Rectal smooth muscle tissue (tissue), 1 donor: ENCODE data around the gene HIBCH.

Experiments used
- H3K27ac ChIP-seq: one replicate; pipeline ENCODE4 v1.7.0; 2013; ENCODE audit warnings: low read depth, low read length, inconsistent platforms
- H3K27me3 ChIP-seq: one replicate; pipeline ENCODE4 v1.7.0; 2013; ENCODE audit warnings: low read length; ENCODE audit not compliant: control insufficient read depth, insufficient read depth
- H3K36me3 ChIP-seq: one replicate; pipeline ENCODE4 v1.7.0; 2013; ENCODE audit warnings: low read length; ENCODE audit not compliant: control insufficient read depth, insufficient read depth
- H3K4me1 ChIP-seq: one replicate; pipeline ENCODE4 v1.7.0; 2013; ENCODE audit warnings: low read length; ENCODE audit not compliant: control insufficient read depth, insufficient read depth
- H3K4me3 ChIP-seq: one replicate; pipeline ENCODE4 v1.7.0; 2013; ENCODE audit warnings: low read length
- H3K9ac ChIP-seq: one replicate; pipeline ENCODE4 v1.7.0; 2013; ENCODE audit warnings: low read length

Gene HIBCH

DNA sequence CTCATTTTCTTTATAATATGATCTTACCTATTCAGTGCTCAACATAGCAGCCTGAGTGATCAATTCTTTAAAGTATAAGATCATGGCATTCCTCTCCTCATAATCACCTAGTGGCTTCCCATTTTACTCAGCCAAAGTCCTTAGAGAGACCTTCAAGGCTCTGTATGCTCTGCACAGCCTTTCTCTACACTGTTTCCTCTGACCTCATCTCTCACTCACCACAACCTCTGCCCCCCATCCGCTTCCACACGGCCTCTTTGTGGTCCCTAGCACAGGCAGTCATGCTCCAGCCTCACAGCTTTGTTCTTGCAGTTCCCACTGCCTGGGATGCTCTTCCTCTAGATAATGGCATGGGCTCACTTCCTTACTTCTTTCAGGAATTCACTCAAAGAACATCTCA, 109.2 kb downstream of the HIBCH start:
- Histone ChIP-seq H3K27me3 (no peaks in the 10 kb centered on the region), H3K9ac (no peak overlapping the region), H3K36me3 (no peaks in the 10 kb centered on the region), H3K4me1 (peaks cover 6% of the 10 kb centered on the region), H3K27ac (no peak overlapping the region), H3K4me3 (no peak overlapping the region)

DNA sequence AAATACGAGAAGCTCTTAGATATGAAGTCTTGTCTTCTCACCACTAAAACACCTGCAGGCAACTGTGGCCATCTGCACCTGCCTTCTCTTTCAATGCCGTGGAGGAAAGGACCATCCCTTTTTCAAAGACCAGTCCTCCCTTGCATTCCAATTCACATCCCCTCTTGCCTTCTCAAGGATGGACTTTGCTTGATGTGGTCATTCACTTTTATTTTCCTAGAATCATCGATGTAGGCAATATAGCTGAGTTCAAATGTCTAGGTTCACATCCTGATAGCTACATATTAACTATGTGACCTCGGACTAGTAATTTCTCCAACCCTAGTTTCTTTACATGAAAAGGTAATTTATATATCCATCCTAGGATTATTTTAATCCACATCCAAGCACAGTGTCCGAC, 110.1 kb downstream of the HIBCH start:
- Histone ChIP-seq H3K27ac (no peak overlapping the region), H3K27me3 (no peaks in the 10 kb centered on the region), H3K4me3 (no peak overlapping the region), H3K9ac (no peak overlapping the region), H3K4me1 (peaks cover 2% of the 10 kb centered on the region), H3K36me3 (no peaks in the 10 kb centered on the region)

DNA sequence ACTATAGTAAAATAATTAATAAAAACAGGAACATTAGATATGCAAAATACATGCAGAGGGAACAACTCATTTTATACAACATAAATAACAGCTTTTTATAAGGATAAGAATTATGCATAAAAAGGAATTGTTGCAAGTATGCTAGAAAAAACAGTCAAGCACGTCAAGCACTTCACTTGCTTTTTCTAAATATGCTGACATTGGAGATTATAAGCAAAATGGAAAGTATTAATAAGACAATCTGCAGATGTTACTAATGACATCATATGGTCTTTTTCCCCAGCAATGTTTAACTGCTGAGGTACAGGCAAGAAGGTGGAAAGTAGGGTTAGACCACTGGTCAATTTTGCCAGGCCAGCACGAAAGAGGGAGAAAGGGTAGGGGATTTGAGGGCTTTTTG, 111.7 kb downstream of the HIBCH start:
- no peak overlapping the region for H3K4me3 ChIP-seq
- H3K9ac ChIP-seq: no peak overlapping the region
- no peaks in the 10 kb centered on the region for H3K27me3 ChIP-seq
- no peaks in the 10 kb centered on the region for H3K36me3 ChIP-seq
- no peak overlapping the region for H3K27ac ChIP-seq
- no peaks in the 10 kb centered on the region for H3K4me1 ChIP-seq

- no peak overlapping the region for H3K27ac ChIP-seq
- no peaks in the 10 kb centered on the region for H3K27me3 ChIP-seq
- peaks cover 2% of the 10 kb centered on the region for H3K36me3 ChIP-seq
- H3K4me1 ChIP-seq: no peaks in the 10 kb centered on the region
- no peak overlapping the region for H3K4me3 ChIP-seq
- no peak overlapping the region for H3K9ac ChIP-seq
Observed at GRCh38 chr2:190205657-190206056, 114.0 kb downstream of the HIBCH start.

DNA sequence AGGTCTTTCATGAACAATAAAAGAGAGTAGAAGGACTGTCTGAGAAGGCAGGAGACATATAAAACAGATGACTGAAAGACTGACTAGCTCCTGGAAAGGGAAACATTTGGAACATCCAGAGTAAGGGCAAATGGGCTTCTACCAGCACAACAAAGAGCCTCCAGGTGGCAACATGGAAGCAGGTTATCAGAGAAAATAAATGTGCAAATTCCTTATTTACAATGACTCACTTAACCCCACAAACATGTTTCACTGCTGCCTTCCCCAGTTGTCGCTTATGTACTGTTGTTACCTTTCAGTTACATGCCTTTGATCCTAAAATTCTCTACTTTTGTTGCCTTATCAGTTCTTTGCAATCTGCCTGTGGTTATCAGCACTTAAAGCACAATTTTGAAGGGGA, 117.0 kb downstream of the HIBCH start:
- no peak overlapping the region for H3K27ac ChIP-seq
- peaks cover 7% of the 10 kb centered on the region for H3K36me3 ChIP-seq
- H3K9ac ChIP-seq: no peak overlapping the region
- no peaks in the 10 kb centered on the region for H3K4me1 ChIP-seq
- H3K27me3 ChIP-seq: no peaks in the 10 kb centered on the region
- H3K4me3 ChIP-seq: no peak overlapping the region

GRCh38 chr2:190202018-190202417, 117.6 kb downstream of the HIBCH start:
- H3K9ac ChIP-seq: no peak overlapping the region
- no peak overlapping the region for H3K4me3 ChIP-seq
- H3K4me1 ChIP-seq: no peaks in the 10 kb centered on the region
- no peak overlapping the region for H3K27ac ChIP-seq
- no peaks in the 10 kb centered on the region for H3K27me3 ChIP-seq
- H3K36me3 ChIP-seq: peaks cover 7% of the 10 kb centered on the region

DNA sequence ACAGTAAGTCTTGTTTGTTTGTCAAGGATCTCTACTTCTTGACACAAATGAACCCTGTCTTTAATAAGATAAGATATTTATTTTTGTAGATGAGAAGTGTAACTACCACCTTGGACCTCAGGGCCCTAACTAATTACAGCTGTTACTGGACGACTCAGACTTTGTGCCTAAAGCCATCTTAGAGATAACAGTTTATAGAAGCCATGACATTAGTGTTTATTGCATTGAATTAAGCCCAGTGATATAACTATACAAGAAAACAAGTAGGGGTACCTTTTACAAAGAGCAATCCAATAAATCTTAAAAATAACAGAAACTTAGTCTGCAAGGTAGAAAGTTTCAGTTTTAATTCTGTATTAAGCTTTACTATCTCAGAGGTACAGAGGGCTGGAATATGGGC, 119.0 kb downstream of the HIBCH start:
- H3K4me1 ChIP-seq: no peaks in the 10 kb centered on the region
- no peak overlapping the region for H3K4me3 ChIP-seq
- H3K9ac ChIP-seq: no peak overlapping the region
- H3K36me3 ChIP-seq: peaks cover 7% of the 10 kb centered on the region
- no peaks in the 10 kb centered on the region for H3K27me3 ChIP-seq
- H3K27ac ChIP-seq: no peak overlapping the region

GRCh38 chr2:190199530-190199929, 120.1 kb downstream of the HIBCH start:
- Histone ChIP-seq H3K27me3 (no peaks in the 10 kb centered on the region), H3K9ac (no peak overlapping the region), H3K4me1 (no peaks in the 10 kb centered on the region), H3K36me3 (peaks cover 7% of the 10 kb centered on the region), H3K4me3 (no peak overlapping the region), H3K27ac (no peak overlapping the region)

DNA sequence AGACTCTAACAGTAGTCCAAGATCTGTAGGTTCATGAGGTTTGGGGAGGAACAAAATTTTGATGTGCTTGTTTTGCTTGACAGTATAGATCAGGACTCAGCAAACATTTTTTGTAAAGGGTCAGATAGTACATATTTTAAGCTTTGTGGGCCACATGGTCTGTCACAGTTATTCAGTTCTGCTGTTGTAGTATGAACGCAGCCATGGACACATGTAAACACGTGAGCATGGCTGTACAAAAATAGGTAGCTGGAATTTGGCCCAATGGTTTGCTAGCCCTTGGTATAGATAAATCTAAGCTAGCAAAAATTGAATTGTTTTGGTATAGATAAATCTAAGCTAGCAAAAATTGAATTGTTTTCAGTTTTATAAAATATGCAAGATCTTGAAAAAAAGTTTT, 120.5 kb downstream of the HIBCH start:
- H3K36me3 ChIP-seq: peaks cover 7% of the 10 kb centered on the region
- no peaks in the 10 kb centered on the region for H3K4me1 ChIP-seq
- H3K27me3 ChIP-seq: no peaks in the 10 kb centered on the region
- no peak overlapping the region for H3K27ac ChIP-seq
- H3K9ac ChIP-seq: no peak overlapping the region
- H3K4me3 ChIP-seq: no peak overlapping the region

DNA sequence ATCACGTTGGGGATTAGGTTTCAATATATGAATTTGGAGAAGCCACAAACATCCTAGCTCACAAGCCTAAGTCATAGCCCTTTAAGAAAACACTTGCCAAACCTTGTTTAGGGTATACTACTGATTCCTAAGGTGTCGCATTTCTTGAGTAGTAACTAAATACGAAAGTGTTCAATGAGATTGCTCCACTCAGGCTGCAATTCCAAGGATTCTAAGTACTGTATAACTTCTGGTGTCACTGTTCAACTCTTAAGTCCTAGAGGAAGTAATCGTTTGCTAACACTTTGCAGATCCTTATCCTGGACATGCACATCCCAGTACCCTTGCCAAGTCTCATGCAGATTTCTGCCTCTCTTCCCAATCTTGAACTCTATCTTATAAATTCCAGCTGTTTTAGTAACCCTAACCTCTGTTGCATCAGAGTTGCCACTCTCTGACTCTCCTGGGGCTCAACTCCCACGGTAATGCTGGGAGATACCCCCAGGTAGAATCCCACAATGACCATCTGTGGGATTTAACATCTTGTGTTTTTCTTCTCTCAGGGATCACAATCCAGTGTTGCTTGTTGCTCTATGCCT, 122.4 kb downstream of the HIBCH start:
- Histone ChIP-seq H3K4me1 (no peaks in the 10 kb centered on the region), H3K27ac (no peak overlapping the region), H3K9ac (no peak overlapping the region), H3K36me3 (peaks cover 7% of the 10 kb centered on the region), H3K4me3 (no peak overlapping the region), H3K27me3 (no peaks in the 10 kb centered on the region)

DNA sequence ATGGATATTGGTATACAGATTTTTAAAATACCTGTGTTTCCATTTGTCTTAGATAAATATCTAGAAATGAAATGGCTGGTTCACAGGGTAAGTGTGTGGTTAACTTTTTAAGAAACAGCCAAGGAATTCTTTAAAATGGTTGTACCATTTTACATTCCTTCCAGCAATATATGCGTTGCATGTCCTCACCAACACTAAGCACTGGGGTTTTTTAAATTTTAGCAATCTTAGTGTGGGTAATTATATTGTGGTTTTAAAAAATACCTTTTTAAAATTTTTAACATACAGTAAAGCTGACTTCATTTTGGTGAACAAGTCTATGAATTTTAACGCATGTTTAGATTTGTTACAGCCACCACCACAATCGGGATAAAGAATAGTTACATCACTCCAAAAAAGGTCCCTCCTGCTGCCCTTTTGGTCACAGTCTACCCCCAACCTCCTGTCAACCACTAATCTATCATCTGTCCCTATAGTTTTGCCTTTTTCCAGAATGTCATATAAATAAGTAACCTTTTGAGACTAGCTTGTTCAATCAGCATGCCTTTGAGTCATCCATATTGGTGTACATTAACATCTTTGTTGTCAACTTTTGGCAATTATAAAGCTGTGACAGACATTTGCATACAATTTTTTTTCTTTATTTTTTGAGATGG, 129.0 kb downstream of the HIBCH start:
- no peak overlapping the region for H3K9ac ChIP-seq
- no peaks in the 10 kb centered on the region for H3K36me3 ChIP-seq
- H3K4me3 ChIP-seq: no peak overlapping the region
- no peaks in the 10 kb centered on the region for H3K4me1 ChIP-seq
- no peak overlapping the region for H3K27ac ChIP-seq
- no peaks in the 10 kb centered on the region for H3K27me3 ChIP-seq

DNA sequence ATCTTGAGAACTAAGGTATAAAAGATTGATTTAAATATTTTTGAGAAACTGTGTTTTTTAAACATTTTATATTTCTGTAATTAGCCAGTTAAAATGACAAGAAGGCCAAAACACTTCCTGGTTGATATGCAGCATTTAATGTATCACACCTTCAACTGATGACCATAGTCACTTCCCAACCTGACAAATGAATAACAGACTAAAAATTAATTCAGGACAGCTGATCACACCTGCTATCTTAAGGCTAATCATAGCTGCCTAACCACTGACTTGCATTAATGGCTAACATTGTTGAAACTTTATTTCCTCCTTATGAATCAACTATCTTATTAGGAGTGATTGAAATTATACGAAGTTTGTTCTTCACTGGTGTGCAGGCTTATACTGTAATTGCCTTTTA, 131.3 kb downstream of the HIBCH start:
- Histone ChIP-seq H3K9ac (no peak overlapping the region), H3K27me3 (no peaks in the 10 kb centered on the region), H3K4me3 (no peak overlapping the region), H3K27ac (no peak overlapping the region), H3K36me3 (no peaks in the 10 kb centered on the region), H3K4me1 (no peaks in the 10 kb centered on the region)

DNA sequence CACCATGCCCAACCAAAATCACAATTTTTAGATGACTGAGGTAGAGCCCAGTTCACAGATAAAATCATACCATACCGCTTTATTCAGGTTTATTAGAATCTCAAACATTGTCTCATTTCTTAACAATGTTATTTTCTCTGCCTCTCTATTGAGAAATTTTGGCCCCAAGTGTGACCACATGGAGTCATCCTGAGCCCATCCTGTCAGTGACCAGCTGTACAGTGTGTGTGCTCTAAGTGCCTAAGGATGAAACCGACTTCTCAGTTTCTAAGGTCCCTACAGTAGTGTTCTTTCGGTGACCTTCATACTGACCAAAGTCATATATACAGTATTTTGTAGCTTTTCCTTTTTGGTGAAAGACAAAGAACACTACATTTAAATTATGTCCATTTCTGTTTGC, 133.4 kb downstream of the HIBCH start:
- Histone ChIP-seq H3K9ac (no peak overlapping the region), H3K4me3 (no peak overlapping the region), H3K27me3 (no peaks in the 10 kb centered on the region), H3K27ac (no peak overlapping the region), H3K4me1 (no peaks in the 10 kb centered on the region), H3K36me3 (no peaks in the 10 kb centered on the region)
